ENCODE measurements around the gene WSCD1.
A peak's percentile ranks its signal among the peaks of the same experiment; 100 is the strongest.

The WSCD1 gene

GRCh38 chr17:6072157-6072556 is 2.0 kb downstream of the WSCD1 start:
- H3K4me3 ChIP-seq (ENCODE audit: insufficient read depth, low read depth, low read length): no peak overlapping the region
- no peaks in the 10 kb centered on the region for H3K9me3 ChIP-seq (ENCODE audit: control insufficient read depth, low read length)
- peaks cover 35% of the 10 kb centered on the region for H3K4me1 ChIP-seq (ENCODE audit: control insufficient read depth, insufficient read depth, low read length)
- peaks cover 2% of the 10 kb centered on the region for H3K36me3 ChIP-seq (ENCODE audit: control insufficient read depth, insufficient read depth, low read length)
- H3K27me3 ChIP-seq (ENCODE audit: control insufficient read depth, insufficient read depth, low read length, poor library complexity, severe bottlenecking): peaks cover 26% of the 10 kb centered on the region
- 92 to 93% methylated on average over 3 of the region's 3 CpGs for WGBS, 2 experiments
- H3K27ac ChIP-seq (ENCODE audit: insufficient read depth, low read depth, low read length, poor library complexity, severe bottlenecking): no peak overlapping the region

GRCh38 chr17:6072611-6073010 is 2.4 kb downstream of the WSCD1 start:
- peaks cover 39% of the 10 kb centered on the region for H3K4me1 ChIP-seq (ENCODE audit: control insufficient read depth, insufficient read depth, low read length)

DNA sequence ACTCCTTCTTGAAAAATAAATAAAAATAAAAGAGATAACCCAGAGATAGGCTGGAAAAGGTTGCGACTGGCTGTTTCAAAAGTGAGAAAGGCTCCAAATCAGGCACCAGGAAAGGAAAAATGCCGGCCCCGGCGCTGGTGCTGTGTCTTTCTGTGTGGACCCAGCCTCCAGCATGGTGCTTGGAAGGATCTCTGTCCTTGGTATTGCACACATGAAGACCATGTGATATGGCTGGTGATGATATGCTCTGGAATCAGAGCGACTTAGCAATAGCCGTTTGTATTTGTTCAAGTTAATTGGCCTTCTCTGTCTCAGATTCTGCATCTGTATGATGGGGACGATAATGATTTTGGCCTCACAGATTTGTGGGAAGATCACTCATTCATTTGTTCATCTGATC is 3.4 kb downstream of the WSCD1 start:
- Histone ChIP-seq H3K36me3 (ENCODE audit: control insufficient read depth, insufficient read depth, low read length) (peaks cover 2% of the 10 kb centered on the region), H3K9me3 (ENCODE audit: control insufficient read depth, low read length) (no peaks in the 10 kb centered on the region), H3K4me3 (ENCODE audit: insufficient read depth, low read depth, low read length) (no peak overlapping the region), H3K27ac (ENCODE audit: insufficient read depth, low read depth, low read length, poor library complexity, severe bottlenecking) (no peak overlapping the region), H3K27me3 (ENCODE audit: control insufficient read depth, insufficient read depth, low read length, poor library complexity, severe bottlenecking) (peaks cover 14% of the 10 kb centered on the region), H3K4me1 (ENCODE audit: control insufficient read depth, insufficient read depth, low read length) (peaks cover 48% of the 10 kb centered on the region)
- WGBS, 2 experiments: 94 to 96% methylated on average over 7 of the region's 7 CpGs

More at GRCh38 chr17:6072611-6073010, 2.4 kb downstream of the WSCD1 start:
- H3K9me3 ChIP-seq (ENCODE audit: control insufficient read depth, low read length): no peaks in the 10 kb centered on the region
- peaks cover 24% of the 10 kb centered on the region for H3K27me3 ChIP-seq (ENCODE audit: control insufficient read depth, insufficient read depth, low read length, poor library complexity, severe bottlenecking)
- peaks cover 2% of the 10 kb centered on the region for H3K36me3 ChIP-seq (ENCODE audit: control insufficient read depth, insufficient read depth, low read length)
- WGBS, 2 experiments: 95 to 96% methylated on average over 5 of the region's 5 CpGs
- no peak overlapping the region for H3K4me3 ChIP-seq (ENCODE audit: insufficient read depth, low read depth, low read length)
- no peak overlapping the region for H3K27ac ChIP-seq (ENCODE audit: insufficient read depth, low read depth, low read length, poor library complexity, severe bottlenecking)

GRCh38 chr17:6075050-6075449 is 4.9 kb downstream of the WSCD1 start:
- Histone ChIP-seq H3K36me3 (ENCODE audit: control insufficient read depth, insufficient read depth, low read length) (peaks cover 2% of the 10 kb centered on the region), H3K27ac (ENCODE audit: insufficient read depth, low read depth, low read length, poor library complexity, severe bottlenecking) (no peak overlapping the region), H3K9me3 (ENCODE audit: control insufficient read depth, low read length) (no peaks in the 10 kb centered on the region), H3K4me1 (ENCODE audit: control insufficient read depth, insufficient read depth, low read length) (peaks cover 53% of the 10 kb centered on the region), H3K4me3 (ENCODE audit: insufficient read depth, low read depth, low read length) (no peak overlapping the region), H3K27me3 (ENCODE audit: control insufficient read depth, insufficient read depth, low read length, poor library complexity, severe bottlenecking) (peaks cover under 1% of the 10 kb centered on the region)
- 87 to 88% methylated on average over 6 of the region's 6 CpGs for WGBS, 2 experiments

- peaks cover 57% of the 10 kb centered on the region for H3K4me1 ChIP-seq (ENCODE audit: control insufficient read depth, insufficient read depth, low read length)
Observed at GRCh38 chr17:6075845-6076244, 5.7 kb downstream of the WSCD1 start.

DNA sequence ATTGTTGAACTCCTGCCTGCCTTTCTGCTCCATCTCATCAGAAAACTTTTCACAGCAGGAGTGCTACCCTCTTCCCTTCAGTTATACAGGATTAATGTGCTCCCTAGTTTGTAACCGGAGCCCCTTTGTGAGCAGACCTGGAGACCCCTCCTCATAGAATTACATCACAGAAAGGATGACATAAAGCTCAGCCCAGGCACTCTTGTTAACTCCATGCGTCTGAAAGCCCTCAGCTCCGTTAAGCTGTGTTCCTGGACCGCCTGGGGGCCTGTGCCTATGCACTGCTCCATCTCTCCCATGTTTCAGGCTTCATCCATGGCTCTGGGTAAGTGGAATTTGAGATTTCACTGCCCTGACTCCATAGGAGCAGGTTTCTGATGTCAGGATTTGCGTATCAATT is 7.6 kb downstream of the WSCD1 start:
- H3K9me3 ChIP-seq (ENCODE audit: control insufficient read depth, low read length): no peaks in the 10 kb centered on the region
- no peaks in the 10 kb centered on the region for H3K27me3 ChIP-seq (ENCODE audit: control insufficient read depth, insufficient read depth, low read length, poor library complexity, severe bottlenecking)
- H3K36me3 ChIP-seq (ENCODE audit: control insufficient read depth, insufficient read depth, low read length): peaks cover 7% of the 10 kb centered on the region
- H3K27ac ChIP-seq (ENCODE audit: insufficient read depth, low read depth, low read length, poor library complexity, severe bottlenecking): peak overlapping the region; percentile 88
- 40 to 44% methylated on average over 5 of the region's 5 CpGs for WGBS, 2 experiments
- H3K4me3 ChIP-seq (ENCODE audit: insufficient read depth, low read depth, low read length): no peak overlapping the region
- peaks cover 58% of the 10 kb centered on the region for H3K4me1 ChIP-seq (ENCODE audit: control insufficient read depth, insufficient read depth, low read length)

More at GRCh38 chr17:6075845-6076244, 5.7 kb downstream of the WSCD1 start:
- 90 to 91% methylated on average over 8 of the region's 8 CpGs for WGBS, 2 experiments
- Histone ChIP-seq H3K27me3 (ENCODE audit: control insufficient read depth, insufficient read depth, low read length, poor library complexity, severe bottlenecking) (no peaks in the 10 kb centered on the region), H3K4me3 (ENCODE audit: insufficient read depth, low read depth, low read length) (no peak overlapping the region), H3K36me3 (ENCODE audit: control insufficient read depth, insufficient read depth, low read length) (peaks cover 2% of the 10 kb centered on the region), H3K9me3 (ENCODE audit: control insufficient read depth, low read length) (no peaks in the 10 kb centered on the region), H3K27ac (ENCODE audit: insufficient read depth, low read depth, low read length, poor library complexity, severe bottlenecking) (no peak overlapping the region)

GRCh38 chr17:6078458-6078871 is 8.3 kb downstream of the WSCD1 start:
- 79 to 86% methylated on average over 9 of the region's 9 CpGs for WGBS, 2 experiments
- H3K27ac ChIP-seq (ENCODE audit: insufficient read depth, low read depth, low read length, poor library complexity, severe bottlenecking): peak overlapping the region; percentile 88
- peaks cover 61% of the 10 kb centered on the region for H3K4me1 ChIP-seq (ENCODE audit: control insufficient read depth, insufficient read depth, low read length)
- H3K27me3 ChIP-seq (ENCODE audit: control insufficient read depth, insufficient read depth, low read length, poor library complexity, severe bottlenecking): no peaks in the 10 kb centered on the region
- no peak overlapping the region for H3K4me3 ChIP-seq (ENCODE audit: insufficient read depth, low read depth, low read length)
- peaks cover 6% of the 10 kb centered on the region for H3K36me3 ChIP-seq (ENCODE audit: control insufficient read depth, insufficient read depth, low read length)
- H3K9me3 ChIP-seq (ENCODE audit: control insufficient read depth, low read length): no peaks in the 10 kb centered on the region

DNA sequence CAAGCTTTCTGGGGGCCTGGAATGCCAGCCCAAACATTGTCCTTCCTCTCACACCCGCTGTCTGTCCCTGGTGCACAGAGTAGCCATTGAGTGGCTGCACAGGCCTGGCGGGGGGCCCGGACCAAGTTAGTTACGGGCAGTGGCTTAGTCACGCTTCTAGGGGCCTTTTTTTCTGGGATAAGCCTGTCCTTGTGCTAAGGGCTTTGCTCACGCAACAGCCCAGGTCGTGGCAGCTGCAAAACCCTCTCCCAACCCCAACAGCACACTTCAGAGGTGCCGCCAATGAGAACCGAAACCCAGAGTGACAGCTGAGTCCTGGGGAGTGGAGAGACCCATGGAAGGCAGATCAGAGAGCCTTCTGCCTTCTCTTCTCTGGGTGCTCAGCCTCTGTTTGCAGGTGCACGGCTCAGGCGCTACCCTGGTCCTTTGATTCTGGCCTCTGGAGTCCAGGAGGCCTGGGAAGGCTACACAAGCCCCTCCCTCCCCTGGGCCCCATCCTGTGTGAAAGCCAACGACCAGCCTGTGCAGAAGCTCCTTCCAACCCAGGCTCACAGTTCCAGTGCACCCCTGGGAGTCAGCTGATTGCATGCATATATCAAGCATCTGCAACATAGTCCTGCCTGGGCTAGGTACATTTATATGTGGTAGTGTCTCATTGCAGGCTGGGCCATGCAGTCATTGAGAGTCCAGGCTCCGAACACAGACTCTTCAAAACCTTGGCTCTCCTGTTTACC is 9.1 kb downstream of the WSCD1 start:
- peaks cover 67% of the 10 kb centered on the region for H3K4me1 ChIP-seq (ENCODE audit: control insufficient read depth, insufficient read depth, low read length)
- WGBS, 2 experiments: 51 to 60% methylated on average over 13 of the region's 13 CpGs
- no peak overlapping the region for H3K4me3 ChIP-seq (ENCODE audit: insufficient read depth, low read depth, low read length)
- H3K27ac ChIP-seq (ENCODE audit: insufficient read depth, low read depth, low read length, poor library complexity, severe bottlenecking): peak overlapping the region; percentile 88
- H3K9me3 ChIP-seq (ENCODE audit: control insufficient read depth, low read length): no peaks in the 10 kb centered on the region
- no peaks in the 10 kb centered on the region for H3K27me3 ChIP-seq (ENCODE audit: control insufficient read depth, insufficient read depth, low read length, poor library complexity, severe bottlenecking)
- peaks cover 5% of the 10 kb centered on the region for H3K36me3 ChIP-seq (ENCODE audit: control insufficient read depth, insufficient read depth, low read length)

- Histone ChIP-seq H3K27me3 (ENCODE audit: control insufficient read depth, insufficient read depth, low read length, poor library complexity, severe bottlenecking) (no peaks in the 10 kb centered on the region), H3K4me1 (ENCODE audit: control insufficient read depth, insufficient read depth, low read length) (peaks cover 66% of the 10 kb centered on the region), H3K4me3 (ENCODE audit: insufficient read depth, low read depth, low read length) (no peak overlapping the region), H3K27ac (ENCODE audit: insufficient read depth, low read depth, low read length, poor library complexity, severe bottlenecking) (peak overlapping the region; percentile 0), H3K36me3 (ENCODE audit: control insufficient read depth, insufficient read depth, low read length) (peaks cover 5% of the 10 kb centered on the region), H3K9me3 (ENCODE audit: control insufficient read depth, low read length) (no peaks in the 10 kb centered on the region)
- 91 to 97% methylated on average over 2 of the region's 2 CpGs for WGBS, 2 experiments
Observed at GRCh38 chr17:6079960-6080359, 9.8 kb downstream of the WSCD1 start.

- WGBS, 2 experiments: 96 to 97% methylated on average over 35 of the region's 35 CpGs
- Histone ChIP-seq H3K4me3 (ENCODE audit: insufficient read depth, low read depth, low read length) (no peak overlapping the region), H3K4me1 (ENCODE audit: control insufficient read depth, insufficient read depth, low read length) (peaks cover 60% of the 10 kb centered on the region), H3K27me3 (ENCODE audit: control insufficient read depth, insufficient read depth, low read length, poor library complexity, severe bottlenecking) (no peaks in the 10 kb centered on the region), H3K36me3 (ENCODE audit: control insufficient read depth, insufficient read depth, low read length) (peaks cover 5% of the 10 kb centered on the region), H3K9me3 (ENCODE audit: control insufficient read depth, low read length) (no peaks in the 10 kb centered on the region), H3K27ac (ENCODE audit: insufficient read depth, low read depth, low read length, poor library complexity, severe bottlenecking) (no peak overlapping the region)
Observed at GRCh38 chr17:6080711-6081430, 10.7 kb downstream of the WSCD1 start.
